ENCODE data around the gene ADARB2. TPM values are rescaled to one million over a fixed set of nuclear protein-coding genes. Genes with fewer than 3 reads are reported as not detected.

ADARB2 gene
- total and polyA plus RNA-seq, 4 donors: 0.55 to 0.70 (median 0.59) TPM; not detected in 1

- WGBS: 65% methylated on average over 5 of the region's 5 CpGs
- H3K4me1 ChIP-seq (ENCODE audit: control insufficient read depth in 4 of 4, insufficient read depth in 4 of 4, low read length in 3 of 4): no peaks in the 10 kb centered on the region
- DNase-seq (ENCODE audit: low spot score): no peak
- H3K9me3 ChIP-seq (ENCODE audit: control insufficient read depth in 4 of 4, low read length in 3 of 4): no peaks in the 10 kb centered on the region
- H3K9ac ChIP-seq (ENCODE audit: low read depth in 1 of 2, low read length in 2 of 2): no peak overlapping the region
- no peaks in the 10 kb centered on the region for H3K27me3 ChIP-seq (ENCODE audit: control insufficient read depth in 4 of 4, insufficient read depth in 4 of 4, low read length in 3 of 4)
- no peaks in the 10 kb centered on the region for H3K36me3 ChIP-seq (ENCODE audit: control insufficient read depth in 4 of 4, insufficient read depth in 3 of 4, low read depth in 1 of 4, low read length in 3 of 4)
- no peak overlapping the region for H3K4me3 ChIP-seq (ENCODE audit: low read depth in 1 of 3, low read length in 3 of 3)
- H3K27ac ChIP-seq (ENCODE audit: low read depth in 1 of 2, low read length in 2 of 2): no peak overlapping the region
- TF ChIP-seq HNF4A (conservative IDR thresholded peaks at IDR 0.05) (no peak), EGR1 (IDR thresholded peaks at IDR 0.05; ENCODE audit: low read depth in 2 of 2) (no peak), RAD21 (IDR thresholded peaks at IDR 0.05) (no peak), RXRA (IDR thresholded peaks at IDR 0.05) (no peak), GABPA (IDR thresholded peaks at IDR 0.05 in 1 of 2, conservative IDR thresholded peaks at IDR 0.05 in 1 of 2) (no peak), NR2F2 (IDR thresholded peaks at IDR 0.05) (no peak), TAF1 (conservative IDR thresholded peaks at IDR 0.05) (no peak), SP1 (IDR thresholded peaks at IDR 0.05) (no peak), MAX (IDR thresholded peaks at IDR 0.05) (no peak), HNF4G (IDR thresholded peaks at IDR 0.05) (no peak), ATF3 (IDR thresholded peaks at IDR 0.05) (no peak), FOXA1 (IDR thresholded peaks at IDR 0.05) (no peak), JUND (IDR thresholded peaks at IDR 0.05) (no peak), YY1 (IDR thresholded peaks at IDR 0.05) (no peak), FOXA2 (IDR thresholded peaks at IDR 0.05) (no peak), ZBTB33 (IDR thresholded peaks at IDR 0.05) (no peak), REST (IDR thresholded peaks at IDR 0.05) (no peak), CTCF (IDR thresholded peaks at IDR 0.05; ENCODE audit: low read depth, low read length, missing input control) (no peak)
Observed at GRCh38 chr10:1163831-1164230, 573.5 kb downstream of the ADARB2 start.
